Panc1 (cell line): ENCODE measurements around the gene MAN2A2. TPM values are rescaled to one million over a fixed set of nuclear protein-coding genes. Genes with fewer than 3 reads are reported as not detected.

ENCODE experiments used
- ATAC-seq: fragments of 200-7000 bp; cut with Tn5 transposase; 2 replicates; pipeline ENCODE4 v1.9.1; 2020; ENCODE audit warnings: mild to moderate bottlenecking, moderate library complexity
- BruUV-seq: library from RNA; stranded (reverse); fragments of 400-500 nt; replicated peaks from 2 replicates; lab custom pipeline; 2021; lab: Mats Ljungman, UMichigan
- CTCF ChIA-PET: fragments of 300-600 bp; sonication (Branson Sonifier 250); formaldehyde crosslinking; loops from one replicate; lab custom pipeline; 2022; ENCODE audit warnings: antibody characterized with exemption; lab: Charles Lee
- POLR2A ChIA-PET: fragments of 300-600 bp; sonication (Branson Sonifier 250); formaldehyde crosslinking; loops from one replicate; lab custom pipeline; 2022; ENCODE audit warnings: antibody characterized with exemption; lab: Charles Lee
- DNase-seq: peaks from one replicate; pipeline ENCODE4 v3.0.0-alpha.2; 2010; ENCODE audit warnings: low read depth, low spot score
- H3K27ac ChIP-seq: 2 replicates; pipeline ENCODE4 v1.5.1; 2011; ENCODE audit warnings: mild to moderate bottlenecking, low read length, inconsistent platforms
- H3K27me3 ChIP-seq: fragments of 200-500 bp; sonication (Bioruptor generic); 2 replicates; pipeline ENCODE4 v1.6.0; 2014; ENCODE audit warnings: low read length, inconsistent platforms; ENCODE audit not compliant: control insufficient read depth, insufficient read depth
- H3K36me3 ChIP-seq: fragments of 200-500 bp; sonication (Bioruptor generic); 2 replicates; pipeline ENCODE4 v1.5.1; 2014; ENCODE audit warnings: inconsistent platforms, mild to moderate bottlenecking, low read length, moderate library complexity; ENCODE audit not compliant: control insufficient read depth, insufficient read depth
- H3K4me1 ChIP-seq: 2 replicates; pipeline ENCODE4 v1.5.1; 2011; ENCODE audit warnings: inconsistent platforms, mild to moderate bottlenecking, low read length, moderate library complexity; ENCODE audit not compliant: control insufficient read depth, insufficient read depth
- H3K4me3 ChIP-seq, 2 experiments: 2 replicates each; pipeline ENCODE4 v1.5.1; 2011 to 2012; ENCODE audit warnings: low read depth in 2 of 2, low read length in 2 of 2, mild to moderate bottlenecking in 2 of 2, inconsistent platforms in 1 of 2, moderate library complexity in 1 of 2
- H3K9me3 ChIP-seq: fragments of 200-500 bp; sonication (Bioruptor generic); 2 replicates; pipeline ENCODE4 v1.5.1; 2014; ENCODE audit warnings: low read depth, mild to moderate bottlenecking, inconsistent platforms, low read length, moderate library complexity; ENCODE audit not compliant: control insufficient read depth, insufficient read depth
- CTCF ChIP-seq: fragments of 450-650 bp; IDR thresholded peaks from 2 replicates; pipeline ENCODE4 v1.5.1; 2017; ENCODE audit warnings: mild to moderate bottlenecking
- POLR2AphosphoS5 ChIP-seq: IDR thresholded peaks from 2 replicates; pipeline ENCODE4 v1.6.1; 2012; ENCODE audit warnings: mild to moderate bottlenecking, low read depth, low read length, moderate library complexity
- REST ChIP-seq, 2 experiments: IDR thresholded peaks; 2 replicates each; pipeline ENCODE4 v1.6.1; 2011 to 2012; ENCODE audit warnings: low read depth in 2 of 2, control low read depth in 1 of 2, low read length in 1 of 2, mild to moderate bottlenecking in 1 of 2, moderate library complexity in 1 of 2; ENCODE audit not compliant: insufficient read depth in 1 of 2
- SIN3A ChIP-seq: IDR thresholded peaks from 2 replicates; pipeline ENCODE4 v1.6.1; 2012; ENCODE audit warnings: low read depth, mild to moderate bottlenecking, low read length, moderate library complexity, borderline replicate concordance; ENCODE audit not compliant: insufficient read depth
- TCF7L2 ChIP-seq: IDR thresholded peaks from 2 replicates; pipeline ENCODE4 v1.6.1; 2011; ENCODE audit warnings: mild to moderate bottlenecking, low read depth, low read length, inconsistent platforms
- in situ Hi-C: cut with HindIII; loops from 2 replicates; pipeline ENCODE4 v1.10.0; 2016; ENCODE audit warnings: low sequenced_read_pairs, low pct_unique_long_range_greater_than_20kb
- intact Hi-C: fragments of 100-400 bp; cut with micrococcal nuclease; formaldehyde crosslinking; loops from one replicate; pipeline ENCODE4 v1.10.0; 2022; ENCODE audit not compliant: unreplicated experiment
- total RNA-seq: library from RNA; stranded (reverse); gene quantifications from one replicate; pipeline ENCODE4 v1.2.1, GENCODE V29; 2021; ENCODE audit not compliant: unreplicated experiment

The MAN2A2 gene
- total RNA-seq, 1 experiment from 2014 or later = 77.2 TPM

GRCh38 chr15:90946941-90947576, 44.0 kb downstream of the MAN2A2 start:
- H3K9me3 ChIP-seq = no peaks in the 10 kb centered on the region
- H3K27ac ChIP-seq = no peak overlapping the region
- no TSS peak for BruUV-seq
- ATAC-seq (no peak), DNase-seq (no peak)
- in situ Hi-C loops (no loop called here), intact Hi-C loops (no loop called here)
- no peak for TF ChIP-seq POLR2AphosphoS5
- no peak for TF ChIP-seq TCF7L2
- no peak for TF ChIP-seq CTCF
- no peak for TF ChIP-seq REST (IDR thresholded peaks at IDR 0.05; ENCODE audit: insufficient read depth in 1 of 2, low read depth in 2 of 2, low read length in 1 of 2)
- TF ChIP-seq SIN3A = no peak
- POLR2A ChIA-PET = interaction anchor here (0.7 kb wide), 1 partner anchor 8 kb away, joined by 3 read pairs; no protein-coding TSS in a partner anchor
- CTCF ChIA-PET = interaction anchor here (0.8 kb wide), 1 partner anchor 102 kb away, joined by 3 read pairs; no protein-coding TSS in a partner anchor
- peaks cover 4% of the 10 kb centered on the region; the same call in 1 of the 2 replicates for H3K36me3 ChIP-seq
- no peaks in the 10 kb centered on the region for H3K27me3 ChIP-seq
- H3K4me3 ChIP-seq = no peak overlapping the region
- peaks cover 6% of the 10 kb centered on the region for H3K4me1 ChIP-seq

- intact Hi-C loops = no loop called here
- no peak overlapping the region for H3K27ac ChIP-seq
- in situ Hi-C loops = no loop called here
- ChIA-PET POLR2A (interaction anchor here (0.5 to 0.7 kb wide), 3 partner anchors 8 to 24 kb away, joined by 3 to 12 read pairs (median 4); partner anchors contain the start of gene HDDC3), CTCF (interaction anchor here (0.5 to 0.8 kb wide), 2 partner anchors 9 to 102 kb away, joined by 3 to 8 read pairs; no protein-coding TSS in a partner anchor)
- H3K27me3 ChIP-seq = no peaks in the 10 kb centered on the region
- DNase-seq (no peak), ATAC-seq (no peak)
- H3K4me3 ChIP-seq = no peak overlapping the region
- no peak for TF ChIP-seq POLR2AphosphoS5
- TF ChIP-seq TCF7L2 = no peak
- TF ChIP-seq REST (IDR thresholded peaks at IDR 0.05; ENCODE audit: insufficient read depth in 1 of 2, low read depth in 2 of 2, low read length in 1 of 2) = no peak
- TF ChIP-seq CTCF = no peak
- no peak for TF ChIP-seq SIN3A
- BruUV-seq = no TSS peak
- no peaks in the 10 kb centered on the region for H3K9me3 ChIP-seq
- H3K36me3 ChIP-seq = peaks cover 4% of the 10 kb centered on the region; the same call in 1 of the 2 replicates
- H3K4me1 ChIP-seq = peaks cover 6% of the 10 kb centered on the region
These were observed 44.7 kb downstream of the MAN2A2 start for GRCh38 chr15:90947577-90948357.
